Gastrocnemius medialis (tissue), 4 donors: ENCODE results near the gene MEPCE. TPM values are rescaled to one million over a fixed set of nuclear protein-coding genes. Genes with fewer than 3 reads are reported as not detected.

Source experiments
- ATAC-seq, 2 donors: fragments of 150-250 bp; one replicate each; pipeline ENCODE4 v1.9.1; 2016
- DNase-seq, 2 donors: peaks; one replicate each; pipeline ENCODE4 v3.0.0-alpha.2; 2019
- H3K27ac ChIP-seq, 4 donors: fragments of 200-600 bp; sonication (generic); 1 replicate in 1 of 4; 2 replicates in 3 of 4; pipeline ENCODE4 v1.5.1; 2016 to 2018; ENCODE audit warnings: mild to moderate bottlenecking in 2 of 4, moderate library complexity in 1 of 4
- H3K27me3 ChIP-seq, 3 donors: fragments of 200-600 bp; sonication (generic) in 2 of 3; 1 replicate in 1 of 3; 2 replicates in 2 of 3; pipeline versions ENCODE4 v1.5.1 to v1.6.0; 2016 to 2019; ENCODE audit warnings: mild to moderate bottlenecking in 1 of 3, moderate library complexity in 1 of 3
- H3K36me3 ChIP-seq, 2 donors: fragments of 200-600 bp; sonication (generic) in 1 of 2; one replicate each; pipeline ENCODE4 v1.5.1; 2017 to 2018
- H3K4me1 ChIP-seq, 2 donors: fragments of 200-600 bp; sonication (generic) in 1 of 2; one replicate each; pipeline ENCODE4 v1.5.1; 2016 to 2017; ENCODE audit warnings: mild to moderate bottlenecking in 2 of 2
- H3K4me3 ChIP-seq, 4 donors: fragments of 200-600 bp; sonication (generic) in 3 of 4; 1 replicate in 1 of 4; 2 replicates in 3 of 4; pipeline ENCODE4 v1.5.1; 2016 to 2019; ENCODE audit warnings: mild to moderate bottlenecking in 2 of 4
- H3K9me3 ChIP-seq, 3 donors: fragments of 200-600 bp; sonication (generic) in 2 of 3; 1 replicate in 1 of 3; 2 replicates in 2 of 3; pipeline ENCODE4 v1.5.1; 2016 to 2019
- POLR2A ChIP-seq, 2 donors: fragments of 450-650 bp; IDR thresholded peaks; one replicate each; pipeline ENCODE4 v1.6.1; 2017; ENCODE audit warnings: antibody characterized with exemption in 2 of 2, mild to moderate bottlenecking in 2 of 2, moderate library complexity in 2 of 2
- in situ Hi-C, 4 donors: fragments of 200-750 bp; cut with MboI; loops; one replicate each; pipeline versions ENCODE4 v1.15.0 to v1.8.0; 2017; ENCODE audit warnings: low sequenced_read_pairs in 4 of 4
- intact Hi-C: fragments of 100-400 bp; cut with DNase I; formaldehyde crosslinking; loops from one replicate; pipeline ENCODE4 v1.15.1; 2023; ENCODE audit warnings: low total_unique reads
- total RNA-seq, 4 donors: library from RNA; depleted of rRNA; stranded (reverse); fragments of >200 nt; gene quantifications; one replicate each; pipeline versions ENCODE4 v1.1.0 to v1.2.3, GENCODE V29; 2016
- TF ChIP-seq, protein P1 (sequence below), 5 experiments: fragments of 450-650 bp in 3 of 5; fragments of 200-600 bp in 2 of 5; sonication (generic) in 2 of 5; IDR thresholded peaks in 4 of 5; conservative IDR thresholded peaks in 1 of 5; 1 replicate in 4 of 5; 2 replicates in 1 of 5; pipeline ENCODE4 v1.5.1; 2016 to 2019; ENCODE audit warnings: antibody characterized with exemption in 5 of 5, mild to moderate bottlenecking in 3 of 5, moderate library complexity in 3 of 5

The MEPCE gene
- total RNA-seq, 4 donors from 2014 or later: 23.5 to 39.9 (median 28.6) TPM

DNA sequence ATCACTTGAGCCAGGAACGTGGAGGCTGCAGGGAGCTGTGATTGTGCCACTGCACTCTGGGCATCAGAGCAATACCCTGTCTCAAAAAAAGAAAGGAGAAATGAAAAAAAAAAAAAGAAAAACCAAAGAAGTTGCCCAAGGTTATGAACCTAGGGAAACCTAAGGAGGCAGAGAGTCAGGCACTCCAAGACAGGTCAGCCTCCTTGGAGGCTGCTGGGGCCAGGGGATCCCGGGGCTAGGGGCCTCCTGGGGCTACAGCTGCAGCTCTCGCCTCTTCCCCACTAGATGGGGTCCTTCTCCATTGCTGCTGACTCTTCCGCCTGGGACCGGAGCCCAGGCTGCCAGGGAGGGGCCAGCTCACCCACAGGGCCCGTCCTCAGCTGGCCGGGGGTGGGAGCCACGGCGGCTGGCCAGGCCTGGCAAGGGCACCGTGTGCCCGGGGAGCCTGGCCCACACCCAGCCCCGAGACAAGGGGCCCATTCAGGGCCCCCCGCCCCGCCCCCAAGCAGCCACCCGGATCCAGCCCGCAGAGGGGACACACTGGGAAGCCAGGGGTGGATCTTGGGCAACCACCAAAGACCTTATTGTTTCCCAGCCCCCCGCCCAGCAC, 36.2 kb downstream of the MEPCE start:
- in situ Hi-C loops: loop anchor here in 3 of 4 donors (25.0 kb wide), 3 partner anchors 96 to 396 kb away; partner anchors contain the start of genes SLC12A9 (in 2 of the 3), TRIP6 (in 2 of the 3), EPO (in 1 of the 3) and POP7 (in 1 of the 3)
- intact Hi-C loops: loop anchor here (5.0 kb wide), 1 partner anchor 261 kb away; no protein-coding TSS in a partner anchor
- Histone ChIP-seq H3K4me3 (peak overlapping the region in 1 of 4 donors; percentile 28), H3K36me3 (peaks cover 0 to 4% of the 10 kb centered on the region in 2 donors), H3K27me3 (no peaks in the 10 kb centered on the region), H3K4me1 (peaks cover 4 to 13% of the 10 kb centered on the region in 2 donors), H3K27ac (peak overlapping the region in 2 of 4 donors; percentile 7 to 53), H3K9me3 (no peaks in the 10 kb centered on the region)
- no peak for TF ChIP-seq POLR2A (IDR thresholded peaks at IDR 0.05)
- TF ChIP-seq, protein P1, sequence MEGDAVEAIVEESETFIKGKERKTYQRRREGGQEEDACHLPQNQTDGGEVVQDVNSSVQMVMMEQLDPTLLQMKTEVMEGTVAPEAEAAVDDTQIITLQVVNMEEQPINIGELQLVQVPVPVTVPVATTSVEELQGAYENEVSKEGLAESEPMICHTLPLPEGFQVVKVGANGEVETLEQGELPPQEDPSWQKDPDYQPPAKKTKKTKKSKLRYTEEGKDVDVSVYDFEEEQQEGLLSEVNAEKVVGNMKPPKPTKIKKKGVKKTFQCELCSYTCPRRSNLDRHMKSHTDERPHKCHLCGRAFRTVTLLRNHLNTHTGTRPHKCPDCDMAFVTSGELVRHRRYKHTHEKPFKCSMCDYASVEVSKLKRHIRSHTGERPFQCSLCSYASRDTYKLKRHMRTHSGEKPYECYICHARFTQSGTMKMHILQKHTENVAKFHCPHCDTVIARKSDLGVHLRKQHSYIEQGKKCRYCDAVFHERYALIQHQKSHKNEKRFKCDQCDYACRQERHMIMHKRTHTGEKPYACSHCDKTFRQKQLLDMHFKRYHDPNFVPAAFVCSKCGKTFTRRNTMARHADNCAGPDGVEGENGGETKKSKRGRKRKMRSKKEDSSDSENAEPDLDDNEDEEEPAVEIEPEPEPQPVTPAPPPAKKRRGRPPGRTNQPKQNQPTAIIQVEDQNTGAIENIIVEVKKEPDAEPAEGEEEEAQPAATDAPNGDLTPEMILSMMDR (IDR thresholded peaks at IDR 0.05 in 4 of 5, conservative IDR thresholded peaks at IDR 0.05 in 1 of 5): peak; percentile 21 to 64 (median 52)
- ATAC-seq (peak; percentile 72 to 81), DNase-seq (peak in 1 of 2 donors; percentile 72)

DNA sequence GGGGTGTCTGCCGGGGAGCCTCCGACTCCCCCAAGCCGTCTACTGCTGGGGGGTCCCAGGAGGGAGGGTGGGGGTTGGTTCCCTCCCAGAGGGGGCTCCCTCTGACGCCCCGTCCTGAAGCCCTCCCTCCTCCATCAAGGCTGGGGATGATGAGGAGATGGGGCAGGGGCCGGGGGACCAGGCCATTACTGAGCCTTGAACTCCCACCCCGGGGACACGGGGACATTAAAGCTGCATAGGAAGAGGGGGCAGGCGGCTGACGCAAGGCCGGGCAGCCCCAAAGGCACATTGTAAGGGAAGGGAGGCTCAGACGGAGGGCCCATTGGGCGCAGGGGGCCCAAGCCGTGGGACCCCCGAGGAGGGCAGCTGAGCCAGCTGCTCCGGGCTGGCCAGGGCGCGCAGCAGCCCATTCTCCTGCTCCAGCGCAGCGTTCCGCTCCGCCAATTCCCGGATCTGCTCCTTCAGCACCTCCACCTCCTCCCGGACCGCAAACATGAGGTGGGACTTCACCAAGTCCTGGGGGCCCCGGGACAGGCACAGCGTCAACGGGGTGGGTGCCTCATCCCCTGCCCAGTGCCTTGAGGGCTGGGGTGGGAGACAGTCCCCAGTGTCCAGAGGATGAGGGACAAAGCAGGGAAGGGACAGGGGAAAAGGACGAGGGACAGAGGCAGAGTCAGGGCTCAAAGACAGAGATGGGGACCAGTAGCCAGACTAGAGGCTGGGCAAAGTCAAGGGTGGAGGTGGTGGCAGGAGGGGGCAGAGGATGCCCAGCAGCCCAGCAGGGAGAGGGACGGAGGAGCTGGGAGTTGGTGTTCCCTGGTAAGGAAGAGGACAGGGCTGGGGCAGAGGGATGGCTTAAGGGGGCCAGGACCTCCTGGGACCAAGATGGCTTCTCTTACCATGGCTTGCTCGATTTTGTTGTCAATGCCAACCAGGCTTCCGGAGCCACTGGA, 37.3 kb downstream of the MEPCE start:
- no peaks in the 10 kb centered on the region for H3K27me3 ChIP-seq
- H3K4me1 ChIP-seq: peaks cover 4 to 13% of the 10 kb centered on the region in 2 donors
- H3K36me3 ChIP-seq: peaks cover 0 to 4% of the 10 kb centered on the region in 2 donors
- H3K9me3 ChIP-seq: no peaks in the 10 kb centered on the region
- peak overlapping the region in 1 of 4 donors; percentile 53 for H3K27ac ChIP-seq
- no peak for ATAC-seq
- TF ChIP-seq, protein P1 (IDR thresholded peaks at IDR 0.05 in 4 of 5, conservative IDR thresholded peaks at IDR 0.05 in 1 of 5): no peak
- TF ChIP-seq POLR2A (IDR thresholded peaks at IDR 0.05): no peak
- DNase-seq: no peak
- no peak overlapping the region for H3K4me3 ChIP-seq
- in situ Hi-C loops: loop anchor here in 3 of 4 donors (25.0 kb wide), 3 partner anchors 95 to 395 kb away; partner anchors contain the start of genes SLC12A9 (in 2 of the 3), TRIP6 (in 2 of the 3), EPO (in 1 of the 3) and POP7 (in 1 of the 3)
- intact Hi-C loops: loop anchor here (5.0 kb wide), 1 partner anchor 260 kb away; no protein-coding TSS in a partner anchor

DNA sequence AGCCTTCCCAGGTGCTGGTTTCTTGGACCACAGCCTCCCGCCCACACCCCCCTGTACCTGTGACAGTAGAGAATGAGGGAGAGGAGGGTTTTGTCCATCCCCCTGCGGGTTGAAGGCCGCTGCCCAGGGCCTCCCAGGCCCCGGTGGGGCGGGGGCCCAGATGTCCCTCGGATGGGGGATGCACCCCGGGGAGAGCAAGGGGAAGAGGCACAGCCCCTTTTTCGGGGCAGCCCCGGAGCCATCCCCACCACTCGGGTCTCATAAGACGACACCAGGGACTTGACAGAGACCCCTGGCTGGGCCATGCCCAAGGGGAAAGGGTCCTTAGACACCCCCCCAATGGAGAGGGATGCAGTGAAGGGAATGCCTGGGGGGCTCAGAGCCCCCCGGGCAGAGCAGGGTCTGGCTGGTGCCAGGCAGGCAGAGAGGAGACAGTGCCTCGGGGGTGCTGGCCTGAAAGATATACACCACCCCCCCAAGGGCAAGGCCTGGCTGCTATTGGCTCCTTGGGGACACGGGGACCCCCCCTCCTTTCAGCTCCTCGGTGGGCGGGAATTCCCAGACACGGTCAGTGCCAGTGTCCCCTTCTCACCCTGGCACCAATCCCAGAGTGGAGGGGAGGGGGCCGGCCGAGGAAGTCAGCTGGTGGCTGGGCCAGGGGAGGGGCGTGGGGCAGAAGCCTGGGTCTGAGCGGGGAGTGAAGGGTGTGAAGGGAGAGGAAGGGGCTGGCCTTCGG, 38.2 kb downstream of the MEPCE start:
- Histone ChIP-seq H3K9me3 (no peaks in the 10 kb centered on the region), H3K27me3 (no peaks in the 10 kb centered on the region), H3K36me3 (peaks cover 0 to 4% of the 10 kb centered on the region in 2 donors), H3K4me3 (no peak overlapping the region), H3K27ac (no peak overlapping the region), H3K4me1 (peaks cover 4 to 13% of the 10 kb centered on the region in 2 donors)
- DNase-seq: no peak
- intact Hi-C loops: loop anchor here (5.0 kb wide), 1 partner anchor 259 kb away; no protein-coding TSS in a partner anchor
- in situ Hi-C loops: loop anchor here in 3 of 4 donors (25.0 kb wide), 3 partner anchors 94 to 394 kb away; partner anchors contain the start of genes SLC12A9 (in 2 of the 3), TRIP6 (in 2 of the 3), EPO (in 1 of the 3) and POP7 (in 1 of the 3)
- TF ChIP-seq, protein P1 (IDR thresholded peaks at IDR 0.05 in 4 of 5, conservative IDR thresholded peaks at IDR 0.05 in 1 of 5): no peak
- TF ChIP-seq POLR2A (IDR thresholded peaks at IDR 0.05): no peak
- ATAC-seq: no peak
